GM21423 (cell line): ENCODE results near the gene THSD4.

Source experiments
- ATAC-seq: cut with Tn5 transposase; IDR thresholded peaks from one replicate; pipeline ENCODE4 v1.9.1; 2021; ENCODE audit warnings: mild to moderate bottlenecking, moderate library complexity; ENCODE audit not compliant: unreplicated experiment

The THSD4 gene

DNA sequence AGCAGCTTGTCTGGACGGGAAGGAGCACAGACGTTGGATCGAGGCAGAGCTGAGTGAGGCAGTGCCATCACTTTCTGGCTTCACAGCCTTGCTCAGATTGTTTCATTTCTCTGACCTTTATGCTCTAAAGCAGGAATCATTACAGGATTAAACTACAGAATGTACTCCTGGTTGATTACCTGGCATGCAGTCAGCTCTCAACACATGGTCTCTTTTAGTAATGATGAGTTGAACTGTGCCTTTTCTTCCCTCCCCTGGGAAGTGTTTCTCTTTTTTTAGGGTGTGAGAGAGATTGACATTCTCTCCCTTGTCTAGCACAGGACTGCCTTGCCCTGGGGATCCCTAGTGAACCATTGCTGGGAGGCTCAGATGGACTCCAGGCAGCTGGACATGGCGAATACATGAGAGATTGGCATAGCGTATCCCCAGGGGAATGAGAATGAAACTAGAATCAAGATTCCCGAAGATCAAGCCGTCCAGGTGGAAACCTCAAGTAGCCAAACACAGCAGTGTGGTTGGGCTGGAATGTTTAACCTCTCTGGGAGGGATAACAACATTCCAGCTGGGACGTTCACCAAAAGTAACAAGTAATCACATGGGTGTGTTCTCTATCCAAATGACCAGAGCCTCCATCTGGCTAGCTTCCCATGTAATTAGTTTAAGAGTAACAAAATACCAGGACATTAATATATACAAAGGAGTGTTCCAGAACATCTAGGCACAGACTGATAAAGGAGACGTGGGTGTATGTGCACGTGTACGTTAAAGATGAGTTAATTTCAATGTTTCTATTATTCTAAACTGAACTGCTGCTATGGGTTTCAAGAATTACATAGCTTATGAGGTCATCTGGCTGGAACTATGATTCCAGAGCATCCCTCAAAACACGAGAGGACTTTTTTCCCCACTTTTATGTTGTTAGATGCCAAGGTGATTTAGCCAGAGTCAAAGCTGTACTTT lies 576.5 kb downstream of the THSD4 start:
- no peak for ATAC-seq

DNA sequence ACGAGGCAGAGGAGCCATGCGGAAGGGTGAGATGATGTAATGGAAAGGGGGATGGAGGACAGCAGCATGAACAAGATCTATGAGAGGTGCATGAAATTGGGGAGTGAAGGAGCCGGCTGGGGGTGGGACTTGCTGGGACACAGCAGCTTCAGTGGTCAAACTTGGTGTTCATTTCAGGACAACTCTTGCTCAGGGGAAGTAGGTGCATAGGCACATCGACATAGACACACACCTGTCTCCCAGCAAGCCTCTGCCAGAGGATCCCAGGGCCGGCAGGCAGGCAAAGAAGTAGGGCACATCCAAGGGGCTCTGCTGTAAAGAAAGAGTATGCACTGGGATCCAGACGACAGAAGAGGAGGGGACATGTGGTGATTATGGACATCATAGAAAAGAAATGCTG lies 582.0 kb downstream of the THSD4 start:
- ATAC-seq = no peak

- ATAC-seq = no peak
These were observed 582.8 kb downstream of the THSD4 start for GRCh38 chr15:71698030-71698429.

DNA sequence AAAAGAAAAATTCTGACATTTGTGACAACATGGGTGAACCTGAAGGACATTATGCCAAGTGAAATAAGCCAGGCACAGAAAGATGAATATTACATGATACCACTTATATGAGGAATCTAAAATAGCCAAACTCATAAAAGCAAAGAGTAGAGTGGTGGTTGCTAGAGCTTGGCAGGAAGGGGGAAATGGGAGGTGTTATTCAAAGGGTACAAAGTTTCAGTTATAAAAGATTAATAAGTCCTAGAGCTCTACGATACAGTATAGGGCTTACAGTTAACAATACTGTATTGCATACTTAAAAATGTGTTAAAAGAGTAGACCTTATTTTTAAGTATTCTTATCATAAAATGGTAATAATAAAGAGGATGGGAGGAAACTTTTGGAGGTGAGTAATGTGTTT lies 583.5 kb downstream of the THSD4 start:
- ATAC-seq = no peak

DNA sequence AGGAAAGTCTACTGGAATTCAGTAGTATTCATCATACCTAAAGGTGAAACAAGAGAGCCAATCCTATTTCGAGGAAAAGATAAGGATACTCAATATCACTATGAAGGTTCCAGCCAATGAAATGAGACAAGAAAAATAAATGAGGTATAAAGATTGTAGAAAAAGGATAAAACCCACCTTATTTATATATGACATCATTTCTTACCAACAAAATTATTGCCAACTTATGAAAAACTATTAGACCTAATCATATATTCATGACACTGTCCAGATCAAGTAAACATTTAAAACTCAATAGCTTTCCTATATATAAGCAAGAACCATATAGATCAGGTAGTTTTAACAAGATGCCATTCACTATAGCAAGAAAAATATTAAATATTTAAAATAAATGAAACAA lies 584.7 kb downstream of the THSD4 start:
- ATAC-seq = no peak

DNA sequence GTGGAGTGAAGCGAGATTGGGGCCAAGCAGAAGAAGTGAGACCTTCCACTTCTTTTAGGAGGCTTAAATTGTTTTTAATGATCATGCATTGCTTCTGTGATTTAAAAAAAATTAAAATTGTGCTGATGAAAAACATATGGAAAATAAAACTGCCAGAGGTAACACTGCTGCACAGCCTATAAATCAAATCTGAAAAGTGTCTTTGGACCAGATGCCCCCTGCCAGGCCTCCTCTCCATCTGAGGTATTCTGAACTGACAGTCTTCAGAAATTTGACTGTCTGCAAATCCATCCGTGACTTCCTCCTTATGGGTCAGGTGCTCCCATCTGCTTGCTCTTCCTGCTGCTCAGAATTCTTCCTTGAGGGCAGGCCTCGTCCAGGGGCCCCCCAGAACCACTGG lies 586.5 kb downstream of the THSD4 start:
- no peak for ATAC-seq

- no peak for ATAC-seq
These were observed 587.2 kb downstream of the THSD4 start for GRCh38 chr15:71702496-71702895.

DNA sequence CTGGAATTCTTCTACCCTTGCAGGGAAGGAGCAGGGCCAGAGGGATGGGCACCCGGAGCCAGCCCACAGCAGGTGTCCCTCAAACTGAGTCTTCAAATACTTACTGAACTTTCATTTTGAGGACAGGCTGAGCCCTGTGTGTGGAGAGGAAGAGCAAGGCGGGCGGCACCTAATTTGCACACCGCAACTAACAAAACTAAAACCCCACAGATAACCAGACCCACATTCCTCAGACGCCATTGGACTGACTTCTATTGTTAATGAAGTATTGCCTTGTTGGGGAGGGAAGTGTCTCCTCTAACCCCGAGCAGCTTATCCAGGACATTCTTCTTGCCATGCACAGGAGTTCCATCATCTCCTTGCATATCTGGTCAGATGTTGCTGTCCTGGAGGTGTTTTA lies 589.9 kb downstream of the THSD4 start:
- no peak for ATAC-seq

- ATAC-seq = no peak
These were observed 591.4 kb downstream of the THSD4 start for GRCh38 chr15:71706461-71707229.

GRCh38 chr15:71707230-71708050 lies 592.2 kb downstream of the THSD4 start:
- no peak for ATAC-seq

DNA sequence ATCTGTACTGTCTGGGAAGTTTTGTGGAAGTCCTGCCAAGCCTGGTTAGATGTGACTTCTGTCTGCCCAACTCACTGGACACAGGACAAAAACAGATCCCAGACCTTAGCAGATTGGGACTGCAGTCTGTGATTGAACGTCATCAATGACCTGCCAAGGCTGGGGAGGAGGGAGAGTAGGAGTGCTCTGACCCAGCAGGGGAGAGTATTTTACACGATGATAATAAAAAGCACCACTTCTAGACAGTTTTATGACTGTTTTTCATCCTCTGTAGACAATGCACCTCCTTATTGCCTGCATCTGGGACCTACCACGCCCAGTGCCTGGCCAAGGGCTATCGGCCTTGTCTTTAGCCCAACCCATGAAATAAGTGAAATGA lies 592.8 kb downstream of the THSD4 start:
- ATAC-seq = no peak

DNA sequence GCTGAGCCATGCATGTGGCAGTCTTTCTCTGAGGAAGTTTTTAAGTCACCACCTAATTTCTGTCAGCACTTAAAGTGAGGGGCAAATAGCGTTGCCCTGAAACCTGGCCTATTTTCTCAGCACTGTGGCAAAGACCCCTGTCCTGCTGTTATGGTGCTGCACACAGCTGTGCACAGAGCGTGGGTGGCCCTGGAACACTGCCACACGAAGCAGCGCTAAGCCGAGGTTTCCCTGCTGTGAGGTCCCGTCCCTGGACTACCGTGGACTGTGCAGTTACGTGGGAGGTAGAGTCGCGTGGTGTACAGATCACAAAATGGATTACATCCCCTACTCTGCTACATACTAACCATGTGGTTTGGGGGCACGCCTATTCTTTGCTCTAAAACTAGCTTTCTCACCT lies 593.5 kb downstream of the THSD4 start:
- no peak for ATAC-seq

GRCh38 chr15:71709808-71710418 lies 594.6 kb downstream of the THSD4 start:
- ATAC-seq = no peak

DNA sequence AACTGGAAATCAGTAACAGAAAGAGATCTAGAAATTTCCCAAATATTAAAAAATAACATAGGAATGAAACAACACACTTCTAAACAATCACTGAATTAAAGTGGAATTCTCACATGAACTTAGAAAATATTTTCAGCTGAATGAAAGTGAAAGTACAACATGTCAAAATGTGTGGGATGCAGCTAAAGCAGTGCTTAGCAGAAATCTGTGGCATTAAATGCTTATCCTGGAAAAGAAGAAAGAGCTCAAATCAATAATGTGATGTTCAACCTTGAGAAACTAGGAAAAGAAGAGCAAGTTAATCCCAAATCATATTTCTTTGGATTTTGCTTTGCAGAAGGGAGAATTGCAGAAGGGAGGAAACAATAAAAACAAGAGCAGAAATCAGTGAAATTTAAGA lies 596.9 kb downstream of the THSD4 start:
- ATAC-seq = no peak

DNA sequence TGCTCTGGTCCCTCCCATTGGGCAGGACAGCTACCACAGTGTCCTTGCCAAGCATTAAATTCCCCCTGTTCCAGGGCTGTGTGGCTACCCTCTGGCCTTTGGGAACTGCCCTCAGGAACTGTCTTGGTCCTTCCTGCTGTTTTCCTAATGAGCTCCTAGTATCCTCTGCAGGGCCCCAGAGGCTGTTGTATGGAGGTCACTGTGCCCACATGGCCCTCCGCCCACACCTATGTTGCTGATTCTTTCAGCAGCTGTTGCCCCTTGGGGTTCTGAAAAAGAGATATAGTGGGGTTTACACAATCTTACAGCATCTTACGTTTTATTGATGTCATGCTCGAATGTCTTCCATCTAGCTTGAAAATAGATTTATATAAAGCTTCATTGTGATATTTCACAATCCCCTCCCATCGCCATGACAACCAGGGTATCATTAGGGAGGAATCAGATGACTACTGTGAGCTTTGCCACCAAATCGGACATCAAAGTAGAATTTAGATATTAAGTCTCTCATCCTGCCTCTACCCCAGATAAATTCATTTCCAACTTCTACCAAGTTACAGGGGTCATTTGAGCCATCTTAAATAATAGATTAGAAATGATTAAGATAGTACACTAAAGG lies 598.0 kb downstream of the THSD4 start:
- ATAC-seq = no peak

- ATAC-seq = no peak
These were observed 600.6 kb downstream of the THSD4 start for GRCh38 chr15:71715914-71716313.

DNA sequence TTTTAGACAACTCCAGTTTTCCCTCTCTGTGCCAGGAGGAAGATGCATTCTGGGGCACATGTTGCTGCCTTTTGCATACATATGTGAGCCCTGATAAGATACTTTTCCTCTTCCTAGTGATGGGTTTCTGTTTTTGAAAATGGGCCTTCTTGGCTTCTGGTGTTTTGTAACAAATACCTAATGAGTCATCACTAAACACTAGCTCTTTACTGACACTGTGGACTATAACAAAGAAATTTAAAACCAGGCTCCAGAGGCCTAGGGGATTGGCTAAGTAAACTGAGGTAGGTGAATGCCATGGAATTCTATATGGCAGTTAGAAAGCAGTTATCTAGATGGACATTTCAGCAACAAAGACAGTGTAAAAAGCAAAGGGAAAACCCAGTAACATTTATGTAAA lies 601.7 kb downstream of the THSD4 start:
- no peak for ATAC-seq

DNA sequence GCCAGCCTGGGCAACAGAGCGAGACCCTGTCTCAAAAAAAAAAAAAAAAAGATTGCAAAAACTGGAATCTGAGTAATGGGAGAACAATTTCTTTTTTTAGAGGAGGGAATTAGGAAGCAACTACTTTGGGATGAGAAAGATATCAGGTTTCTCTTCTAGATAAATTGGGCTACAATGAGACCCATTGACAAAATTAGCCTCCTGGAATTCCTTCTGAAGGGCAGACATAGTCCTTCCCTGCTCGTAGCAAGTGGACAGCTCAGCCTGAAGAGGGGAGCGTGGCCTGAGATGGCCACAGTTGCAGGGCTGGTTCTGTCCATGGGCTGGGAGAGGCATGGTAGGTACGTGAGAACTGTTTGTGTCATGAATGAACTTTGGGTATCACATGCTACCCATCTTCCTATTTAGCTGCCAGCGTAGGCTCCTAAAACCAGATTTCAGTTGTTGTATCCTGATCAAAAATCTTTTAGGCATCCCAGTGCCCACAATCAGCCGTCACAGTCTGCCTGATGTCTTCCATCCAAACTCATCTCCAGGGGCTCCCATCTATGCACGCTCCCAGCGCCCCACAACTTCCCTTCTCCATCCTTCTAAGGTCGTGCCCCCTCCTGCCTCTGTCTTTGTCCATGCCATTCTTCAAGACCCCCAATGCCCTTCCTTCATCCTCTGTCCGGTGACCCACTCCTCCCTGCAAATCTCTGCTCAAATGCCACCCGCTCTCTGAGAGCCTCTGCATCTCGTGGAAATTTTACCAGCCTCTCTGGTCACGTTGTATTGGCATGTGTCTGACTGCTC lies 603.0 kb downstream of the THSD4 start:
- ATAC-seq = no peak

- ATAC-seq = no peak
These were observed 608.1 kb downstream of the THSD4 start for GRCh38 chr15:71723344-71723743.
